SU-DHL-6 (cell line): ENCODE data around the gene RAVER2.

Source experiments
- EZH2phosphoT487 ChIP-seq: fragments of 200-600 bp; sonication (generic), shearing (Covaris generic); conservative IDR thresholded peaks from 2 replicates; pipeline ENCODE4 v1.6.1; 2018; ENCODE audit warnings: mild to moderate bottlenecking, antibody characterized with exemption, low read length, moderate library complexity, mixed read lengths
- TF ChIP-seq, protein P1 (sequence below): fragments of 200-600 bp; sonication (generic); IDR thresholded peaks from one replicate; pipeline ENCODE4 v1.5.1; 2017; ENCODE audit warnings: antibody characterized with exemption, mild to moderate bottlenecking, low read length, moderate library complexity; ENCODE audit not compliant: insufficient read depth, poor library complexity, severe bottlenecking

DNA sequence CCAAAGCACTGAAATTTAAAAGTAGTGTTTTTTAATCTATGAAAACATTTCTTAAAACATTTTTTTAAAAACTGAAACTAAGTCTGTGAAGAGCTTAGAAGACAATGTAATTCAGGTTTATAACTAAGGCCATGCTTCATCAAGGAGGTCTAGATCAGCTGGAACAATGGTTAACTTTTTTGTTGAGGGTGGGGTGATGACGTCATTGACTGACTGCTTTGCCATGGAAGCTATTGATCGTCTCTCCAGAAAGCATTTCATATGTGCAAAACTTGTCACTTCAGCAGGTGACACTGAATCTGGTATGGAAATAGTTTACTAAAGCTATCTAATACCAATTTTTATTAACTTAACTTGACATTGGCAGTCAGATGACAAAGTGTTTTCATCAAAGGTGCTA lies 21.0 kb downstream of the RAVER2 start:
- TF ChIP-seq, protein P1, sequence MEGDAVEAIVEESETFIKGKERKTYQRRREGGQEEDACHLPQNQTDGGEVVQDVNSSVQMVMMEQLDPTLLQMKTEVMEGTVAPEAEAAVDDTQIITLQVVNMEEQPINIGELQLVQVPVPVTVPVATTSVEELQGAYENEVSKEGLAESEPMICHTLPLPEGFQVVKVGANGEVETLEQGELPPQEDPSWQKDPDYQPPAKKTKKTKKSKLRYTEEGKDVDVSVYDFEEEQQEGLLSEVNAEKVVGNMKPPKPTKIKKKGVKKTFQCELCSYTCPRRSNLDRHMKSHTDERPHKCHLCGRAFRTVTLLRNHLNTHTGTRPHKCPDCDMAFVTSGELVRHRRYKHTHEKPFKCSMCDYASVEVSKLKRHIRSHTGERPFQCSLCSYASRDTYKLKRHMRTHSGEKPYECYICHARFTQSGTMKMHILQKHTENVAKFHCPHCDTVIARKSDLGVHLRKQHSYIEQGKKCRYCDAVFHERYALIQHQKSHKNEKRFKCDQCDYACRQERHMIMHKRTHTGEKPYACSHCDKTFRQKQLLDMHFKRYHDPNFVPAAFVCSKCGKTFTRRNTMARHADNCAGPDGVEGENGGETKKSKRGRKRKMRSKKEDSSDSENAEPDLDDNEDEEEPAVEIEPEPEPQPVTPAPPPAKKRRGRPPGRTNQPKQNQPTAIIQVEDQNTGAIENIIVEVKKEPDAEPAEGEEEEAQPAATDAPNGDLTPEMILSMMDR, result no peak
- TF ChIP-seq EZH2phosphoT487, result no peak
